GM23338 (cell line): ENCODE measurements around the gene MARVELD2.
"Not testable (repeated sequence)": the region's sequence is repeated elsewhere in the genome, so short reads cannot be mapped to it uniquely, and the experiment has no call there.

Experiments
- CTCF ChIP-seq, 2 experiments: fragments of 200-600 bp in 1 of 2; sonication (generic) in 1 of 2; conservative IDR thresholded peaks; 2 replicates each; pipeline versions ENCODE4 v1.5.1 to v1.6.1; 2016 to 2017; ENCODE audit warnings: antibody characterized with exemption in 2 of 2, low read depth in 2 of 2, mild to moderate bottlenecking in 2 of 2, moderate library complexity in 1 of 2
- ETS1 ChIP-seq: IDR thresholded peaks from 2 replicates; pipeline ENCODE4 v1.6.1; 2016; ENCODE audit warnings: antibody characterized with exemption
- EZH2 ChIP-seq: fragments of 200-600 bp; sonication (generic); IDR thresholded peaks from one replicate; pipeline ENCODE4 v1.8.0; 2017; ENCODE audit warnings: antibody characterized with exemption, mild to moderate bottlenecking, low read depth; ENCODE audit not compliant: unreplicated experiment
- EZH2phosphoT487 ChIP-seq: fragments of 200-600 bp; sonication (generic); IDR thresholded peaks from one replicate; pipeline ENCODE4 v1.8.1; 2018; ENCODE audit warnings: antibody characterized with exemption; ENCODE audit not compliant: unreplicated experiment
- JUNB ChIP-seq: IDR thresholded peaks from one replicate; pipeline ENCODE4 v1.6.1; 2016; ENCODE audit warnings: antibody characterized with exemption; ENCODE audit not compliant: unreplicated experiment
- NANOG ChIP-seq: IDR thresholded peaks from 2 replicates; pipeline ENCODE4 v1.6.1; 2016; ENCODE audit warnings: antibody characterized with exemption, borderline replicate concordance
- POLR2AphosphoS5 ChIP-seq: IDR thresholded peaks from 2 replicates; pipeline ENCODE4 v1.6.1; 2016; ENCODE audit warnings: antibody characterized with exemption, low read depth
- REST ChIP-seq: IDR thresholded peaks from one replicate; pipeline ENCODE4 v1.6.1; 2018; ENCODE audit warnings: antibody characterized with exemption; ENCODE audit not compliant: unreplicated experiment
- STAT1 ChIP-seq: IDR thresholded peaks from one replicate; pipeline ENCODE4 v1.6.1; 2016; ENCODE audit warnings: antibody characterized with exemption; ENCODE audit not compliant: unreplicated experiment
- ZNF114 ChIP-seq: fragments of 250-450 bp; sonication (Bioruptor Pico); IDR thresholded peaks from 2 replicates; pipeline ENCODE4 v1.5.0; 2020; ENCODE audit warnings: mild to moderate bottlenecking, moderate library complexity
- ZNF331 ChIP-seq: fragments of 250-450 bp; sonication (Bioruptor Pico); IDR thresholded peaks from 2 replicates; pipeline ENCODE4 v1.5.0; 2020; ENCODE audit warnings: low read depth, mild to moderate bottlenecking, moderate library complexity

- TF ChIP-seq CTCF (conservative IDR thresholded peaks at IDR 0.05; ENCODE audit: low read depth in 2 of 2); ZNF331 (CRISPR knock-in tag); ZNF114; REST; EZH2phosphoT487; POLR2AphosphoS5; EZH2; STAT1; ETS1; NANOG; JUNB: not testable (repeated sequence)
Measured at GRCh38 chr5:69466375-69466774, 51.5 kb downstream of the MARVELD2 start.
